ENCODE data around the gene ANKRD13D. TPM values are rescaled to one million over a fixed set of nuclear protein-coding genes. Genes with fewer than 3 reads are reported as not detected.
A peak's percentile ranks its signal among the peaks of the same experiment; 100 is the strongest.

Gene ANKRD13D
- total and polyA plus RNA-seq, 9 donors = 5.6 to 60.9 (median 41.3) TPM

DNA sequence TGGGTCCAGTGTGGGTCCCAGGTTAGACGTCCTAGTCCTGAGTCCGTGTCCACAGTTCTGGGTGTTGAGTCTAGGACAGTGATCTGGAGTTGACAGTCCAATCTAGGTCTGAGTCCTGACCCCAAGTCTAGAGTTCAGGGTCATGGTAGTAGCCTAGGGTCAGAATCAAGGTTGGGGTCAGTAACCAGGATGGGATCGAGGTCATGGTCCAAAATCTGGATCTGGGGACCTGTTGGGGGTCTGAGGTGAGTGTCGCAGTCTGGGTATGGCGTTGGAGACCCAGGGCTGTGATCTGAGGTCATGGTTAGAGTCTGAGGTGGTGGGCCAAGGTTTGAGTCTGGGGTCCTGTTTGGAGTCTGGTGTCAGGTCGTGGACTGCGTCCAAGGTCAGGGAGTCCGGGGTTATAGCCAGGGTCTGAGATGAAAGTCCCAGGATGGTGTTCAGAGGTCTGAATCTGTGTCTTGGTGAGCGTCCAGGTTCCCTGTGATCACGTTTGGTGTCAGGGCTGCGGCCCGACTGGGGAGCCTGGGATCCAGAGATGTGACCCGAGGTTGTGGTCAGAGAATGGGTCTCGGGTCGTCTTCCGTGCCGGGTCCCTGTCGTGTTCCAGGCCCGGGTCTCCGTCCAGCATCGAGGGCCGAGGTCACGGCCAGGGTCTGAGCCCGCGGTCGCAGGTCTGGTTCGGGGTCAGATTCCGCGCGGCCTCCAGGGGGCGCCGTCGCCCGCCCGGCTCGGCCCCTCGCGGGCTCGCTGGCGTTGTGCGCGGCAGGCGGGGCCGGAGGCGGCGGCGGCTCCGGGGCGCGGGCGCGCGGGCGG is 23.3 kb upstream of the ANKRD13D start:
- peak; percentile 70 to 90 (median 82) for DNase-seq

DNA sequence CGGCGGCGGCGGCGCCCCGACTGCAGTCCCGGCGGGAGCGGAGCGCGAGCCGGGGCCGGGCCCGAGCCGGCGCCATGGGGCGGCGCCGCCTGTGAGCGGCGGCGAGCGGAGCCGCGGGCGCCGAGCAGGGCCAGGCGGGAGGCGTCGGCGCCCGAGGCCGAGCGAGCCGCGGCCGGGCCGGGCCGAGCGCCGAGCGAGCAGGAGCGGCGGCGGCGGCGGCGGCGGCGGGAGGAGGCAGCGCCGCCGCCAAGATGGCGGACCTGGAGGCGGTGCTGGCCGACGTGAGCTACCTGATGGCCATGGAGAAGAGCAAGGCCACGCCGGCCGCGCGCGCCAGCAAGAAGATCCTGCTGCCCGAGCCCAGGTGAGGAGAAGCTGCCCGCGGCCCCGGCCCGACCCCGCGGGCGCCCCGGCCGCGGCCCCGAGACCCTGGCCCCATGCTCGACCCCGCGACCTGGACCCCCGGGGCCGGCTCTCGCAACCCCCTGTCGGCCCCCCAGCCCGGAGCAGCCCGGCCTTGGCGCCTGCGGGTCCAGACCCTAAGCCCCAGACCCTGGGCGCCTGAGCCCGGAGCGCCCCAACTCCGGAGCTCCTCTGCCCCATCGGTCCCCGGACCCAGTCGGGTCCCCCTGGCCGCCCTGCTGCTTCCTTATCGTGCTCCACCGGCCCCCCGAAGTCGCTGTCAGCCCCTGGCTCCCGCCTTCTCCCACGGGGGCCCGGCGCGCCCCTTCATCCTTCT is 22.5 kb upstream of the ANKRD13D start, which contains the start of gene GRK2:
GRK2 (plus strand) TSS at position 25 of the 739 bp plus-strand sequence; CDS start at position 252, 227 bp downstream.
- no peak for TF ChIP-seq EP300 (IDR thresholded peaks at IDR 0.05)
- TF ChIP-seq POLR2A (IDR thresholded peaks at IDR 0.05) = no peak
- TF ChIP-seq, protein P1, sequence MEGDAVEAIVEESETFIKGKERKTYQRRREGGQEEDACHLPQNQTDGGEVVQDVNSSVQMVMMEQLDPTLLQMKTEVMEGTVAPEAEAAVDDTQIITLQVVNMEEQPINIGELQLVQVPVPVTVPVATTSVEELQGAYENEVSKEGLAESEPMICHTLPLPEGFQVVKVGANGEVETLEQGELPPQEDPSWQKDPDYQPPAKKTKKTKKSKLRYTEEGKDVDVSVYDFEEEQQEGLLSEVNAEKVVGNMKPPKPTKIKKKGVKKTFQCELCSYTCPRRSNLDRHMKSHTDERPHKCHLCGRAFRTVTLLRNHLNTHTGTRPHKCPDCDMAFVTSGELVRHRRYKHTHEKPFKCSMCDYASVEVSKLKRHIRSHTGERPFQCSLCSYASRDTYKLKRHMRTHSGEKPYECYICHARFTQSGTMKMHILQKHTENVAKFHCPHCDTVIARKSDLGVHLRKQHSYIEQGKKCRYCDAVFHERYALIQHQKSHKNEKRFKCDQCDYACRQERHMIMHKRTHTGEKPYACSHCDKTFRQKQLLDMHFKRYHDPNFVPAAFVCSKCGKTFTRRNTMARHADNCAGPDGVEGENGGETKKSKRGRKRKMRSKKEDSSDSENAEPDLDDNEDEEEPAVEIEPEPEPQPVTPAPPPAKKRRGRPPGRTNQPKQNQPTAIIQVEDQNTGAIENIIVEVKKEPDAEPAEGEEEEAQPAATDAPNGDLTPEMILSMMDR (IDR thresholded peaks at IDR 0.05) = no peak
- intact Hi-C loops (cut with DNase I) = loop anchor here (1.0 to 5.0 kb wide), 3 partner anchors 50 to 51 kb away; no protein-coding TSS in a partner anchor
- Histone ChIP-seq H3K36me3 (no peaks in the 10 kb centered on the region), H3K4me3 (peak within 1 kb of the TSS; percentile 89), H3K27me3 (no peaks in the 10 kb centered on the region), H3K27ac (peak within 1 kb of the TSS; percentile 79 to 94), H3K4me1 (ENCODE audit: insufficient read depth) (peaks cover 27% of the 10 kb centered on the region), H3K9me3 (no peaks in the 10 kb centered on the region)
- peak; percentile 30 to 73 (median 58) for DNase-seq
- 0 to 1% (median 1%) methylated on average over 14 to 103 of the region's 103 CpGs for WGBS, 3 donors

More for the DNA sequence above, 23.3 kb upstream of the ANKRD13D start:
- H3K27me3 ChIP-seq = no peaks in the 10 kb centered on the region
- TF ChIP-seq EP300 (IDR thresholded peaks at IDR 0.05) (no peak), POLR2A (IDR thresholded peaks at IDR 0.05) (no peak)
- TF ChIP-seq, protein P1 (IDR thresholded peaks at IDR 0.05) = peak; percentile 59 to 93 (median 91)
- intact Hi-C loops (cut with DNase I) = loop anchor here (1.0 to 5.0 kb wide), 3 partner anchors 51 kb away; no protein-coding TSS in a partner anchor
- H3K9me3 ChIP-seq = no peaks in the 10 kb centered on the region
- H3K4me3 ChIP-seq = peak overlapping the region; percentile 16
- peak overlapping the region; percentile 67 to 72 for H3K27ac ChIP-seq
- 9 to 10% (median 9%) methylated on average over 48 to 54 of the region's 54 CpGs for WGBS, 3 donors
- no peaks in the 10 kb centered on the region for H3K36me3 ChIP-seq
- H3K4me1 ChIP-seq (ENCODE audit: insufficient read depth) = peaks cover 25% of the 10 kb centered on the region

DNA sequence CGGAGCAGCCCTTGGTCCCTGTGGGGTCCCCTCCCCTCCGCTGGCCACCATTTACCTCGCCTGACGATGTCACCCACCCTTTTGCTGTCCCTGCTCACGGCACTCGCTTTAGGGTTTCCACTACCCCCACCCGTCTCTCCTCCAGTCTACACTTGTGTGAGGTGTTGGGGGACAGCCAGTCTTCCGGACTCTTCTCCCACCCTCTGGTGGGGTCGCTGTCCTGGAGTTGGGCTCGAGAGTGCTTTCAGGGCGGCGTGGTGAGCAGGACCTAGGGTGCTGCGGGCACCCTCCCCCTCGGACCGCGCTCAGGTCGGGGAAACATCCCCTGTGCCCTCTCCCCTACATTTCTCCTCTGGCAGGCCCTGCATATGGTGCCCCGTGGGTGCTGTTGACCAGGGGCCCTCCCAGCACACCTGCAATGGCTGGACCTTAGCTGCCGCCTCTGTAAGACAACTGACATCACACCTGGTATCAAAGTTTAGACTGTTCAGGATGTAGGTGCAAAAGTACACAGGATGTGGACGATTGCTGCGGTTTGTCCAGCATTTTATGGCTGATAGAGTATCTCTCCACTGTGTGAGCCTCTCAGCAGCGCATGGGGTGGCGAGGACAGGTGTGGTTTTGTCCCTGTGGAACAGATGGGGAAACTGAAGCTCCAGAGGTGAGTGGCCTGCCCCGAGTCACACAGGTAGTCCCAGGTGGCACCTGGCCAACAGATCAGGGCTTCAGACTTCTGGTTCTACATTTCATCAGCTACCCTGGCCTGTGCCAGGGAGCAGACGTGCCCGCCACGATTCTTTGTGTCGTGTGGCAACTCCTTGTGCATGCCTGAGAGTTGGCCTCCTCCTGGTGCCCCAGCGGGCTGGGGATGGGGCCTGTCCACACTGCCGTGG is 21.7 kb upstream of the ANKRD13D start:
- H3K4me1 ChIP-seq (ENCODE audit: insufficient read depth) = peaks cover 31% of the 10 kb centered on the region

More for the DNA sequence above, 21.7 kb upstream of the ANKRD13D start:
- 20 to 26% (median 21%) methylated on average over 29 to 30 of the region's 30 CpGs for WGBS, 3 donors
- Histone ChIP-seq H3K36me3 (no peaks in the 10 kb centered on the region), H3K4me3 (peak overlapping the region; percentile 89), H3K27me3 (no peaks in the 10 kb centered on the region), H3K9me3 (no peaks in the 10 kb centered on the region), H3K27ac (peak overlapping the region; percentile 79 to 94)
- intact Hi-C loops (cut with DNase I) = loop anchor here in 2 of 4 donors (2.0 to 5.0 kb wide), 2 partner anchors 49 to 50 kb away; no protein-coding TSS in a partner anchor
- no peak for TF ChIP-seq POLR2A (IDR thresholded peaks at IDR 0.05)
- TF ChIP-seq, protein P1 (IDR thresholded peaks at IDR 0.05) = no peak
- no peak for TF ChIP-seq EP300 (IDR thresholded peaks at IDR 0.05)
- peak in 4 of 5 donors; percentile 43 to 55 (median 48) for DNase-seq
